ENCODE measurements around the gene SLC27A2.
"Not testable (repeated sequence)": the region's sequence is repeated elsewhere in the genome, so short reads cannot be mapped to it uniquely, and the experiment has no call there.

SLC27A2 gene

DNA sequence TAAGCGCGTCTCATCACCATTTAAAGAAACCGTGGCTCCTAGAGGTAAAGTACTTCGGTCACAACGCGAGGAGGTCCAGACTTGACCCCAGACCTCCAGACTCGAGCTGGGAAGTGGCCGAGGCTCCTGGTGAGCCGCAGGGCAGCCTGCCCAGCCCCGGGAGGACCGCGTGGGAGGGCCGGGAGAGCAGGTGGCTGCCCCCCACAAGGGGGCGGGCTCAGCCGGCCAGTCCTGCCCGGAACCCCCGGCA is at the start of gene SLC27A2:
Gene SLC27A2 (plus strand): TSS at position 228 of the 250 bp plus-strand sequence. CDS start 232 bp downstream, outside the sequence.
- DNase-seq (ENCODE audit: low read depth), result no peak
- TF ChIP-seq, protein P1, sequence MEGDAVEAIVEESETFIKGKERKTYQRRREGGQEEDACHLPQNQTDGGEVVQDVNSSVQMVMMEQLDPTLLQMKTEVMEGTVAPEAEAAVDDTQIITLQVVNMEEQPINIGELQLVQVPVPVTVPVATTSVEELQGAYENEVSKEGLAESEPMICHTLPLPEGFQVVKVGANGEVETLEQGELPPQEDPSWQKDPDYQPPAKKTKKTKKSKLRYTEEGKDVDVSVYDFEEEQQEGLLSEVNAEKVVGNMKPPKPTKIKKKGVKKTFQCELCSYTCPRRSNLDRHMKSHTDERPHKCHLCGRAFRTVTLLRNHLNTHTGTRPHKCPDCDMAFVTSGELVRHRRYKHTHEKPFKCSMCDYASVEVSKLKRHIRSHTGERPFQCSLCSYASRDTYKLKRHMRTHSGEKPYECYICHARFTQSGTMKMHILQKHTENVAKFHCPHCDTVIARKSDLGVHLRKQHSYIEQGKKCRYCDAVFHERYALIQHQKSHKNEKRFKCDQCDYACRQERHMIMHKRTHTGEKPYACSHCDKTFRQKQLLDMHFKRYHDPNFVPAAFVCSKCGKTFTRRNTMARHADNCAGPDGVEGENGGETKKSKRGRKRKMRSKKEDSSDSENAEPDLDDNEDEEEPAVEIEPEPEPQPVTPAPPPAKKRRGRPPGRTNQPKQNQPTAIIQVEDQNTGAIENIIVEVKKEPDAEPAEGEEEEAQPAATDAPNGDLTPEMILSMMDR (conservative IDR thresholded peaks at IDR 0.05; ENCODE audit: low read depth, low read length), result peak; percentile 56
- H3K4me3 ChIP-seq (ENCODE audit: low read length), result peak within 1 kb of the TSS; percentile 64

DNA sequence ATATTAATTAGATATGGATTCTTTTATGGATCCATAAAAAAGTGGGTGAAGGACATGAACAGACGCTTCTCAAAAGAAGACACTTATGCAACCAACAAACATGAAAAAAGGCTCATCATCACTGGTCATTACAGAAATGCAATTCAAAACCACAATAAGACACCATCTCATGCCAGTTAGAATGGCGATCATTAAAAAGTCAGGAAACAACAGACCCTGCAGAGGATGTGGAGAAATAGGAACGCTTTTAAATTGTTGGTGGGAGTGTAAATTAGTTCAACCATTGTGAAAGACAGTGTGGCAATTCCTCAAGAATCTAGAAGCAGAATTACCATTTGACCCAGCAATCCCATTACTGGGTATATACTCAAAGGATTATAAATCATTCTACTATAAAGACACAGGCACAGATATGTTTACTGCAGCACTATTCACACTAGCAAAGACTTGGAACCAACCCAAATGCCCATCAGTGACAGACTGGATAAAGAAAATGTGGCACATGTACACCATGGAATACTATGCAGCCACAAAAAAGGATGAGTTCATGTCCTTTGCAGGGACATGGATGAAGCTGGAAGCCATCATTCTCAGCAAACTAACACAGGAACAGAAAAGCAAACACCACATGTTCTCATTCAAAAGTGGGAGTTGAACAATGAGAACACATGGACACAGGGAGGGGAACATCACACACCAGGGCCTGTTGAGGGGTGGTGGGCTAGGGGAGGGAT is 49.6 kb upstream of the SLC27A2 start:
- H3K4me3 ChIP-seq (ENCODE audit: low read length); DNase-seq (ENCODE audit: low read depth): not testable (repeated sequence)

DNA sequence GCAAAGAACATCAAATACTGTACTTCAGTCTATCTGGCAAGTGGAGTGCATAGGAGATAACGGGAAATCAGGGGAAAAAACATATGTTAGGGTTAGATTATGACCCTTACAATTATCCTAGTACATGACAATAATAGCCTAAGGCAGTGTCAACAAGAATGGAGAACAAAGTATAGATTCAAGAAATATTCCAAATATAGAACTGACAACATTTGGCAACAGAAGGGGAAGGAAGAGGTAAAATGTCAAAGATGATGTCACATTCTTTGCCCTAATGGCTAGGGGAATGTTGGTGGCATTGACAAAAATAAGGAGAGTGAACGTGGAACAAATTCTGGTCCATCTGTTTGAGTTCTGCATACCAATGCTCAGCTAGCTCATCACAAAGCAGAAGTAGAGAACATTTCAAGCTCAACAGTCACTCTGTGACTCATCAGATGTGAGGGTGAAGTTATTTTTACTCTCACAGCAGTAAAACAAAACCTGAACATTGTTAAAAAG is 47.4 kb upstream of the SLC27A2 start:
- no peak overlapping the region for H3K4me3 ChIP-seq (ENCODE audit: low read length)
- DNase-seq (ENCODE audit: low read depth), result peak; percentile 13
- TF ChIP-seq, protein P1 (conservative IDR thresholded peaks at IDR 0.05; ENCODE audit: low read depth, low read length), result no peak

DNA sequence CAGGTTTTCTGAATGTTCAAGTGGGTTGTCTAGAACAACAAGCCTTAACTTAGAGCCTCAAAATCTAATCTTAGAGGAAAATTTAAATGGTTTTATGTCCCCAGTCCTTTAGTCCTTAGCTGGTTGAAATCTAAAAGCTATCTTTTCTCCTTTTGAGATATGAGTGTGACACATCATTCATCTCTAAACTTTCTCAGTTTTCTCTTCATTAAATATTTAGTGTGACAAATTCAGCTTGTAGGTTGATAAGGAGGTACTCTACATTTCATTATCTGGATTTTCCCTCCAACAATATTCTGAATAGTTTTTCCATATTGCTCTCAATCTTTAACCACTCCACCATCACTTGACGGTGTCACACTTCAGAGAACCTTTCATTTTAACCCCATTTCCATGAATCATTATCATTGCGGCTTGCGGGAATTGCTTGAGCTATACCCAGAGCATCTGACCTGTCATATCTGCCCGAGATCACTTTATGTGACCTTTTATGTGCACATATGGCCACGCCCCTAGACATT is 46.9 kb upstream of the SLC27A2 start:
- TF ChIP-seq, protein P1 (conservative IDR thresholded peaks at IDR 0.05; ENCODE audit: low read depth, low read length), result no peak
- no peak overlapping the region for H3K4me3 ChIP-seq (ENCODE audit: low read length)
- DNase-seq (ENCODE audit: low read depth), result no peak

DNA sequence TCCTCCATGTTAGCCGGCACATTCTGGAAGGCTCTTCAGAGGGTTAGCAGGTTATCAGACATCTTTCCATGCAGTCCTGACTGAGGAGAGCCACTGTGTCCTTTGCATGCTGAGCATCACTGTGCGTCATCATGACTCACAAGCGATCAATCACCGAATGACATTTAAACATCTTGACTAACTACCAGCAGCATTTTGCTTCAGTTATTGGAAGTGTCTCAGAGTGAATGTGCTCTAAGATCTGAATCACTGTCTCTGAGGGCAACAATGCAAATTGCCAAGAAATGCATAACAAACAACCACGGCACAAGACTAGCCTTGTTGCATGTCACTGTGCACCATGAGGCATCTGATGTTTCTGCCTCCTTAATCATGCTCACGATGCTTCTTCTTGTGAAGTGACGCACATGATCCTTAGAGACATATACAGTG is 44.6 kb upstream of the SLC27A2 start:
- TF ChIP-seq, protein P1 (conservative IDR thresholded peaks at IDR 0.05; ENCODE audit: low read depth, low read length), result no peak
- DNase-seq (ENCODE audit: low read depth), result no peak
- no peak overlapping the region for H3K4me3 ChIP-seq (ENCODE audit: low read length)

DNA sequence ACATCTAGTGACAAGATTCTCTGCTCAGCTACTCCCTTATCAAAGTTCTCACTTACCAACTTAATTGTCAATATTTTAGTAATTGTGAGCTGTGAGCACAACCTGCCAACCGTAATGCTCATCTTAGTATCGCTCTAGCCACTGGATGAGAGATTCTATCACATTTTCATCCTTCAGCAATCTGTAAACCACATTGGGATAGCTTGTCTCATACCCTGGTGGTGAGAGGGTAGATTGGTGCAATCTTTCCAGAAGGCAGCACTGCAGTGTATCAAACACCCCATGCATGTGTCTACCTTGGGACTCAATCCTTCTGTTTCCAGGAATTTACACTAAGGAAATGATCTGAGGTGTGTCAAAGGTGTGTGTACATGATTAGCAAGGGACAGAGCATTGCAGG is 44.1 kb upstream of the SLC27A2 start:
- H3K4me3 ChIP-seq (ENCODE audit: low read length), result no peak overlapping the region
- DNase-seq (ENCODE audit: low read depth), result no peak
- TF ChIP-seq, protein P1 (conservative IDR thresholded peaks at IDR 0.05; ENCODE audit: low read depth, low read length), result no peak

DNA sequence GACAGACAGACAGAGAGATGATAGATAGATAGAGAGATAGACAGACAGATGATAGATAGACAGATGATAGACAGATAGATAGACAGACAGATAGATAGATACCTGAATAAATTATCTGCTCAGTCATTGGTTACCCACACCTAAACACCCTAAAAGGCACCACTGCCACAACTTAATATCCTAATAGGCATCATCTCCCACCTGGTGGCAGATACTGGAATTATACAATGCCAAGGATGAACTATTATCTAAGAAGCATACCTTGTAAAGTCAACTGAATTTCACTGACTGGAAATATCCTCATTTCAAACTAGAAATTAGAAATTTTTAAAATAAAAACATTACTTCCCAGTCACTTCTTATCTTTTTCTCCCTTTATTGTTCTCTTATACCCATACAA is 43.6 kb upstream of the SLC27A2 start:
- DNase-seq (ENCODE audit: low read depth), result no peak
- TF ChIP-seq, protein P1 (conservative IDR thresholded peaks at IDR 0.05; ENCODE audit: low read depth, low read length), result peak; percentile 22
- no peak overlapping the region for H3K4me3 ChIP-seq (ENCODE audit: low read length)

Measured in retinal pigment epithelial cell (primary cell).